ENCODE data around the gene SRSF4. TPM values are rescaled to one million over a fixed set of nuclear protein-coding genes. Genes with fewer than 3 reads are reported as not detected.

SRSF4 gene
- total and polyA plus RNA-seq, 10 of the 15 experiments (the other 5 are each of a cell fraction or from before 2014, with no cell fraction given): 17.2 to 107 (median 78.6) TPM

DNA sequence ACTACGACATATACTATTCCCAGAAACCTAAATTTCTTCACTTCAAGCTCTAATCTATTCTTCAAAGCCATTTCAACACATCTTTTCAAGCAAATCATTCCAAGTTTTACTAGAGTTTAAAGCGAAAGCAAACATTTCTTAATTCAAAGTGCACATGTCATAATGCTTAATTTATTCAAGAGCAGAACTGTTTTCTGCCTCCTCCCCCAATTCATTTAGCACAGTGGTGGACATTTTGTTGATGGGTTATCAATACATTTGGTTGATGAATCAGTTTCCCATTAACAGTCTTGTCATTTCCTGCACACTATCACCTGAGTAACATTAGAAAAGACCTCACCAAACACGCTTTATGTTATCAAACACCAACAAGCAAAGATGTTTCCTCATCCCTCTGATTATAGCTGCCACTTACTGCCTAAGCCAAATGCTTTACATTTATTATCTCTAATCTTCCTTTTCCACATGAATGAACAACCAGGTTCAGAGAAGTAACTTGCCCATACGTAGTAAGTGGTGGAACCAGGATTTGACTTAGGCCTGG, 2.0 kb downstream of the SRSF4 start:
- WGBS (ENCODE audit: insufficient coverage, insufficient replicate concordance, low lambda C conversion rate, missing lambda C conversion rate): 14% methylated on average over 4 of the region's 4 CpGs
- in situ Hi-C loops (cut with MboI): no loop called here
- H3K27ac ChIP-seq (ENCODE audit: control insufficient read depth, insufficient read depth): peak overlapping the region; percentile 99
- peak overlapping the region; percentile 75 for H3K4me2 ChIP-seq (ENCODE audit: control insufficient read depth, insufficient read depth)
- H3K4me3 ChIP-seq: peak overlapping the region; percentile 97
- peaks cover 12% of the 10 kb centered on the region for H4K20me1 ChIP-seq (ENCODE audit: control insufficient read depth, insufficient read depth)
- ChIA-PET POLR2A (interaction anchor here (0.6 to 3.8 kb wide), 5 partner anchors 10 to 295 kb away, joined by 3 to 50 read pairs (median 4); no protein-coding TSS in a partner anchor), CTCF (interaction anchor here (0.8 to 4.7 kb wide), 9 partner anchors 8 to 298 kb away, joined by 3 to 44 read pairs (median 5); no protein-coding TSS in a partner anchor), RAD21 (ENCODE audit: unreplicated experiment) (interaction anchor here (1.1 to 4.1 kb wide), 6 partner anchors 10 to 536 kb away, joined by 3 to 34 read pairs (median 14); no protein-coding TSS in a partner anchor), SMC1A (ENCODE audit: uncharacterized antibody, unreplicated experiment) (interaction anchor here (0.7 to 7.4 kb wide), 11 partner anchors 9 to 444 kb away, joined by 3 to 47 read pairs (median 4); no protein-coding TSS in a partner anchor)
- FAIRE-seq: no peak
- no peak for ATAC-seq
- TF ChIP-seq, protein P1, sequence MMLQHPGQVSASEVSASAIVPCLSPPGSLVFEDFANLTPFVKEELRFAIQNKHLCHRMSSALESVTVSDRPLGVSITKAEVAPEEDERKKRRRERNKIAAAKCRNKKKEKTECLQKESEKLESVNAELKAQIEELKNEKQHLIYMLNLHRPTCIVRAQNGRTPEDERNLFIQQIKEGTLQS (IDR thresholded peaks at IDR 0.05; ENCODE audit: borderline replicate concordance, extremely low read depth, low read depth, low read length): no peak
- TF ChIP-seq, protein P2, sequence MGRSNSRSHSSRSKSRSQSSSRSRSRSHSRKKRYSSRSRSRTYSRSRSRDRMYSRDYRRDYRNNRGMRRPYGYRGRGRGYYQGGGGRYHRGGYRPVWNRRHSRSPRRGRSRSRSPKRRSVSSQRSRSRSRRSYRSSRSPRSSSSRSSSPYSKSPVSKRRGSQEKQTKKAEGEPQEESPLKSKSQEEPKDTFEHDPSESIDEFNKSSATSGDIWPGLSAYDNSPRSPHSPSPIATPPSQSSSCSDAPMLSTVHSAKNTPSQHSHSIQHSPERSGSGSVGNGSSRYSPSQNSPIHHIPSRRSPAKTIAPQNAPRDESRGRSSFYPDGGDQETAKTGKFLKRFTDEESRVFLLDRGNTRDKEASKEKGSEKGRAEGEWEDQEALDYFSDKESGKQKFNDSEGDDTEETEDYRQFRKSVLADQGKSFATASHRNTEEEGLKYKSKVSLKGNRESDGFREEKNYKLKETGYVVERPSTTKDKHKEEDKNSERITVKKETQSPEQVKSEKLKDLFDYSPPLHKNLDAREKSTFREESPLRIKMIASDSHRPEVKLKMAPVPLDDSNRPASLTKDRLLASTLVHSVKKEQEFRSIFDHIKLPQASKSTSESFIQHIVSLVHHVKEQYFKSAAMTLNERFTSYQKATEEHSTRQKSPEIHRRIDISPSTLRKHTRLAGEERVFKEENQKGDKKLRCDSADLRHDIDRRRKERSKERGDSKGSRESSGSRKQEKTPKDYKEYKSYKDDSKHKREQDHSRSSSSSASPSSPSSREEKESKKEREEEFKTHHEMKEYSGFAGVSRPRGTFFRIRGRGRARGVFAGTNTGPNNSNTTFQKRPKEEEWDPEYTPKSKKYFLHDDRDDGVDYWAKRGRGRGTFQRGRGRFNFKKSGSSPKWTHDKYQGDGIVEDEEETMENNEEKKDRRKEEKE (IDR thresholded peaks at IDR 0.05): no peak
- TF ChIP-seq CREB1 (IDR thresholded peaks at IDR 0.05; ENCODE audit: low read depth) (no peak), SMC3 (IDR thresholded peaks at IDR 0.05; ENCODE audit: borderline replicate concordance, low read length) (no peak), NRF1 (conservative IDR thresholded peaks at IDR 0.05; ENCODE audit: low read depth, low read length) (no peak), FOXK2 (IDR thresholded peaks at IDR 0.05) (no peak), BRCA1 (IDR thresholded peaks at IDR 0.05; ENCODE audit: low read depth, low read length) (no peak), BHLHE40 (IDR thresholded peaks at IDR 0.05; ENCODE audit: borderline replicate concordance in 1 of 2, low read depth in 2 of 2, low read length in 1 of 2) (no peak), MYC (IDR thresholded peaks at IDR 0.05; ENCODE audit: insufficient read depth, insufficient read length, insufficient replicate concordance, low read length, severe bottlenecking) (no peak), ESRRA (IDR thresholded peaks at IDR 0.05; ENCODE audit: low read length) (no peak), NFXL1 (IDR thresholded peaks at IDR 0.05; ENCODE audit: borderline replicate concordance) (no peak), ZNF207 (IDR thresholded peaks at IDR 0.05; ENCODE audit: borderline replicate concordance) (no peak), GABPA (IDR thresholded peaks at IDR 0.05; ENCODE audit: low read depth) (no peak), BMI1 (IDR thresholded peaks at IDR 0.05; ENCODE audit: borderline replicate concordance) (no peak), BCL11A (IDR thresholded peaks at IDR 0.05; ENCODE audit: low read depth, low read length) (no peak), ETV6 (conservative IDR thresholded peaks at IDR 0.05 in 1 of 2, IDR thresholded peaks at IDR 0.05 in 1 of 2; ENCODE audit: borderline replicate concordance in 1 of 2, low read depth in 1 of 2) (no peak), DPF2 (IDR thresholded peaks at IDR 0.05) (no peak), YY1 (IDR thresholded peaks at IDR 0.05; ENCODE audit: low read depth, low read length) (no peak)
- TF ChIP-seq, protein P3, sequence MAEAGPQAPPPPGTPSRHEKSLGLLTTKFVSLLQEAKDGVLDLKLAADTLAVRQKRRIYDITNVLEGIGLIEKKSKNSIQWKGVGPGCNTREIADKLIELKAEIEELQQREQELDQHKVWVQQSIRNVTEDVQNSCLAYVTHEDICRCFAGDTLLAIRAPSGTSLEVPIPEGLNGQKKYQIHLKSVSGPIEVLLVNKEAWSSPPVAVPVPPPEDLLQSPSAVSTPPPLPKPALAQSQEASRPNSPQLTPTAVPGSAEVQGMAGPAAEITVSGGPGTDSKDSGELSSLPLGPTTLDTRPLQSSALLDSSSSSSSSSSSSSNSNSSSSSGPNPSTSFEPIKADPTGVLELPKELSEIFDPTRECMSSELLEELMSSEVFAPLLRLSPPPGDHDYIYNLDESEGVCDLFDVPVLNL (IDR thresholded peaks at IDR 0.05; ENCODE audit: low read depth, low read length): no peak
- H3K79me2 ChIP-seq (ENCODE audit: control insufficient read depth, insufficient read depth, low read length): peaks cover 69% of the 10 kb centered on the region
- no peaks in the 10 kb centered on the region for H3K27me3 ChIP-seq (replicated peaks in 1 of 2; ENCODE audit: control insufficient read depth in 2 of 2, insufficient read depth in 2 of 2, low read length in 1 of 2)
- intact Hi-C loops (cut with micrococcal nuclease; ENCODE audit: unreplicated experiment): no loop called here
- no peaks in the 10 kb centered on the region; the same call in none of the 2 replicates for H3K4me1 ChIP-seq (ENCODE audit: control insufficient read depth, insufficient read depth, low read length)
- TSS peak; percentile 63 for BruUV-seq (replicated peaks)
- DNase-seq (ENCODE audit: low read depth, low spot score): no peak
- peak overlapping the region; percentile 100 for H3K9ac ChIP-seq (ENCODE audit: control insufficient read depth, insufficient read depth, low read length)
- H3K36me3 ChIP-seq (ENCODE audit: control insufficient read depth in 2 of 2, insufficient read depth in 2 of 2, low read length in 1 of 2): peaks cover 0 to 9% of the 10 kb centered on the region in 2 experiments
- H3K9me3 ChIP-seq (replicated peaks; ENCODE audit: control insufficient read depth, insufficient read depth, low read length): no peaks in the 10 kb centered on the region; the same call in 1 of the 3 replicates
- H2AFZ ChIP-seq (ENCODE audit: control insufficient read depth, low read depth, low read length): no peak overlapping the region

Measured in GM12878 (cell line).